A549 (cell line): ENCODE data around the gene IPMK. TPM values are rescaled to one million over a fixed set of nuclear protein-coding genes. Genes with fewer than 3 reads are reported as not detected.

Source experiments
- ATAC-seq, 2 experiments: fragments of 200-7000 bp in 1 of 2; fragments of >200 bp in 1 of 2; cut with Nextera tagmentation in 1 of 2; cut with Tn5 transposase in 1 of 2; 3 replicates each; pipeline versions ENCODE4 v1.8.0 to v1.9.1; 2018 to 2020; ENCODE audit warnings: mild to moderate bottlenecking in 1 of 2, moderate library complexity in 1 of 2
- CTCF ChIA-PET: fragments of 300-600 bp; sonication (Branson Sonifier 250); formaldehyde crosslinking; extraction: SDS; loops from one replicate; lab custom pipeline; 2021; ENCODE audit warnings: antibody characterized with exemption, inconsistent platforms; lab: Yijun Ruan, JAX
- POLR2A ChIA-PET: fragments of 350-600 bp; formaldehyde crosslinking; extraction: SDS; loops from one replicate; lab custom pipeline; 2021; ENCODE audit warnings: antibody characterized with exemption, inconsistent platforms; lab: Yijun Ruan, JAX
- DNase-seq, 2 experiments: peaks; one replicate each; pipeline versions ENCODE4 v3.0.0 to v3.0.0-alpha.2; 2011 to 2016; ENCODE audit warnings: low read depth in 1 of 2, low spot score in 1 of 2
- FAIRE-seq: peaks from 2 replicates; lab custom pipeline; 2011; peaks lifted over from hg19 to GRCh38; lab: Jason Lieb, UNC
- H3K27ac ChIP-seq, 2 experiments: fragments of >200 bp; sonication (Bioruptor Twin); formaldehyde crosslinking; 3 replicates each; pipeline ENCODE4 v1.5.1; 2016 to 2017
- H3K4me1 ChIP-seq: fragments of >200 bp; sonication (Bioruptor Twin); formaldehyde crosslinking; 3 replicates; pipeline ENCODE4 v1.6.1; 2016
- H3K4me2 ChIP-seq: fragments of >200 bp; sonication (Bioruptor Twin); formaldehyde crosslinking; 3 replicates; pipeline ENCODE4 v1.6.1; 2016
- H3K4me3 ChIP-seq: fragments of >200 bp; sonication (Bioruptor Twin); formaldehyde crosslinking; 3 replicates; pipeline ENCODE4 v1.5.1; 2016
- H3K9me3 ChIP-seq: fragments of >200 bp; sonication (Bioruptor Twin); formaldehyde crosslinking; 3 replicates; pipeline ENCODE4 v1.6.1; 2016
- ATOH8 ChIP-seq: fragments of 250-450 bp; sonication (Bioruptor Pico); IDR thresholded peaks from 2 replicates; pipeline ENCODE4 v1.5.0; 2020; ENCODE audit warnings: low read depth, mild to moderate bottlenecking, moderate library complexity
- CBX8 ChIP-seq: fragments of 200-600 bp; sonication (generic); IDR thresholded peaks from 2 replicates; pipeline ENCODE4 v1.6.1; 2016
- CEBPB ChIP-seq, 2 experiments: fragments of >200 bp in 1 of 2; sonication (Bioruptor Twin) in 1 of 2; formaldehyde crosslinking in 1 of 2; IDR thresholded peaks; 2 replicates each; pipeline ENCODE4 v1.6.1; 2012 to 2016
- CHD4 ChIP-seq: fragments of 200-600 bp; sonication (generic); IDR thresholded peaks from 2 replicates; pipeline ENCODE4 v1.6.1; 2016; ENCODE audit warnings: antibody characterized with exemption, mild to moderate bottlenecking, borderline replicate concordance
- CTCF ChIP-seq: fragments of >200 bp; sonication (Bioruptor Twin); formaldehyde crosslinking; IDR thresholded peaks from 3 replicates; pipeline ENCODE4 v1.5.1; 2016
- E2F6 ChIP-seq: IDR thresholded peaks from 2 replicates; pipeline ENCODE4 v1.6.1; 2012; ENCODE audit warnings: low read depth, borderline replicate concordance
- EHMT2 ChIP-seq: fragments of 200-600 bp; sonication (generic); IDR thresholded peaks from 2 replicates; pipeline ENCODE4 v1.6.1; 2016; ENCODE audit warnings: antibody characterized with exemption, low read depth, mild to moderate bottlenecking, moderate library complexity
- FOSL2 ChIP-seq, 2 experiments: fragments of 450-650 bp in 1 of 2; fragments of >200 bp in 1 of 2; sonication (Bioruptor Twin) in 1 of 2; formaldehyde crosslinking; IDR thresholded peaks; 2 replicates each; pipeline versions ENCODE4 v1.5.0 to v1.6.1; 2016 to 2020; ENCODE audit warnings: mild to moderate bottlenecking in 1 of 2, moderate library complexity in 1 of 2
- GATA3 ChIP-seq: IDR thresholded peaks from 2 replicates; pipeline ENCODE4 v1.6.1; 2012; ENCODE audit warnings: borderline replicate concordance
- HES2 ChIP-seq: fragments of >200 bp; sonication (Bioruptor Twin); formaldehyde crosslinking; IDR thresholded peaks from 2 replicates; pipeline ENCODE4 v1.6.1; 2016
- HMGXB4 ChIP-seq: fragments of 250-450 bp; sonication (Bioruptor Pico); IDR thresholded peaks from 2 replicates; pipeline ENCODE4 v1.5.0; 2021; ENCODE audit warnings: mild to moderate bottlenecking, moderate library complexity, borderline replicate concordance
- HOXA7 ChIP-seq: fragments of 250-450 bp; sonication (Bioruptor Pico); IDR thresholded peaks from 2 replicates; pipeline ENCODE4 v1.5.0; 2020; ENCODE audit warnings: mild to moderate bottlenecking, moderate library complexity
- HOXB5 ChIP-seq: fragments of 250-450 bp; sonication (Bioruptor Pico); IDR thresholded peaks from 2 replicates; pipeline ENCODE4 v1.5.0; 2020; ENCODE audit warnings: mild to moderate bottlenecking, moderate library complexity
- JUNB ChIP-seq: fragments of >200 bp; sonication (Bioruptor Twin); formaldehyde crosslinking; IDR thresholded peaks from 2 replicates; pipeline ENCODE4 v1.6.1; 2016
- MAFK ChIP-seq: fragments of 450-650 bp; IDR thresholded peaks from 2 replicates; pipeline ENCODE4 v1.6.1; 2014; ENCODE audit not compliant: partially characterized antibody
- NFE2L2 ChIP-seq: fragments of 150-350 bp; conservative IDR thresholded peaks from 2 replicates; pipeline ENCODE4 v1.6.1; 2014; ENCODE audit warnings: low read length
- NPAS2 ChIP-seq: fragments of 250-450 bp; sonication (Bioruptor Pico); IDR thresholded peaks from 2 replicates; pipeline ENCODE4 v1.8.0; 2022; ENCODE audit warnings: mild to moderate bottlenecking, moderate library complexity, borderline replicate concordance
- PHF8 ChIP-seq: fragments of 200-600 bp; sonication (generic); IDR thresholded peaks from 2 replicates; pipeline ENCODE4 v1.6.1; 2016; ENCODE audit warnings: low read depth, mild to moderate bottlenecking, antibody characterized with exemption, moderate library complexity, borderline replicate concordance
- RFX5 ChIP-seq: fragments of 450-650 bp; IDR thresholded peaks from 2 replicates; pipeline ENCODE4 v1.7.1; 2014; ENCODE audit warnings: antibody characterized with exemption, mild to moderate bottlenecking, moderate library complexity
- RNF2 ChIP-seq: fragments of 200-600 bp; sonication (generic); IDR thresholded peaks from 2 replicates; pipeline ENCODE4 v1.6.1; 2016; ENCODE audit warnings: low read depth, mild to moderate bottlenecking, antibody characterized with exemption, moderate library complexity, borderline replicate concordance
- SMC3 ChIP-seq: fragments of >200 bp; sonication (Bioruptor Twin); formaldehyde crosslinking; IDR thresholded peaks from 3 replicates; pipeline ENCODE4 v1.6.1; 2018; ENCODE audit warnings: inconsistent platforms
- SREBF2 ChIP-seq: fragments of 450-650 bp; IDR thresholded peaks from 2 replicates; pipeline ENCODE4 v1.6.1; 2014; ENCODE audit warnings: mild to moderate bottlenecking, moderate library complexity
- polyA plus RNA-seq, 4 experiments: library from polyadenylated mRNA; depleted of rRNA in 3 of 4; stranded (reverse); fragments of >200 nt; fragmentation: RNase III in 1 of 4; extraction: RNeasy Plus Mini Kit Qiagen cat#74134 plus additional on column Dnase treatment in 1 of 4; gene quantifications; 2 replicates in 3 of 4; 3 replicates in 1 of 4; pipeline ENCODE4 v1.2.3, GENCODE V29; 2011 to 2017

Gene IPMK
- polyA plus RNA-seq, 2 of the 4 experiments (the other 2 are of a cell fraction) = 2.9 to 5.6 TPM

GRCh38 chr10:58262766-58263165 lies 4.9 kb downstream of the IPMK start:
- POLR2A ChIA-PET = no interaction called here
- CTCF ChIA-PET = interaction anchor here (1.0 to 1.5 kb wide), 3 partner anchors 29 to 110 kb away, joined by 3 to 6 read pairs (median 4); no protein-coding TSS in a partner anchor
- no peak for TF ChIP-seq PHF8
- TF ChIP-seq E2F6 = no peak
- TF ChIP-seq NFE2L2 = no peak
- TF ChIP-seq FOSL2 (IDR thresholded peaks at IDR 0.05) = no peak
- 0 out of 2 replicates have a peak, but pooled peaks have one; percentile 51 for TF ChIP-seq FOSL2 (CRISPR knock-in tag; IDR thresholded peaks at IDR 0.05)
- TF ChIP-seq ATOH8 (CRISPR knock-in tag) = no peak
- H3K27ac ChIP-seq = no peak overlapping the region
- no peak for DNase-seq
- ATAC-seq = no peak
- H3K4me1 ChIP-seq = peaks cover 25% of the 10 kb centered on the region; the same call in 2 of the 3 replicates
- FAIRE-seq = no peak
- H3K4me2 ChIP-seq = no peak overlapping the region
- peaks cover 2% of the 10 kb centered on the region; the same call in 1 of the 3 replicates for H3K9me3 ChIP-seq
- H3K4me3 ChIP-seq = no peak overlapping the region

GRCh38 chr10:58260334-58260733 lies 7.4 kb downstream of the IPMK start:
- peaks cover 2% of the 10 kb centered on the region; the same call in 1 of the 3 replicates for H3K9me3 ChIP-seq
- H3K27ac ChIP-seq = no peak overlapping the region
- TF ChIP-seq EHMT2 (no peak), CEBPB (IDR thresholded peaks at IDR 0.05) (no peak), HMGXB4 (no peak), SREBF2 (no peak), NPAS2 (CRISPR knock-in tag) (no peak), RNF2 (no peak), PHF8 (no peak), MAFK (no peak), RFX5 (no peak), HOXB5 (CRISPR knock-in tag) (no peak), E2F6 (no peak), GATA3 (no peak), CTCF (no peak), CHD4 (no peak), HOXA7 (CRISPR knock-in tag) (no peak), CBX8 (no peak), NFE2L2 (no peak), JUNB (no peak), SMC3 (no peak), HES2 (no peak)
- ATAC-seq (no peak), DNase-seq (no peak), FAIRE-seq (no peak)
- CTCF ChIA-PET = no interaction called here
- no peak overlapping the region for H3K4me3 ChIP-seq
- POLR2A ChIA-PET = no interaction called here
- H3K4me2 ChIP-seq = no peak overlapping the region
- H3K4me1 ChIP-seq = peaks cover 36% of the 10 kb centered on the region
